ENCODE data around the gene BIRC3. TPM values are rescaled to one million over a fixed set of nuclear protein-coding genes. Genes with fewer than 3 reads are reported as not detected.

Gene BIRC3
- total and polyA plus RNA-seq, 2 experiments from 2014 or later: 11.5 to 11.6 TPM

DNA sequence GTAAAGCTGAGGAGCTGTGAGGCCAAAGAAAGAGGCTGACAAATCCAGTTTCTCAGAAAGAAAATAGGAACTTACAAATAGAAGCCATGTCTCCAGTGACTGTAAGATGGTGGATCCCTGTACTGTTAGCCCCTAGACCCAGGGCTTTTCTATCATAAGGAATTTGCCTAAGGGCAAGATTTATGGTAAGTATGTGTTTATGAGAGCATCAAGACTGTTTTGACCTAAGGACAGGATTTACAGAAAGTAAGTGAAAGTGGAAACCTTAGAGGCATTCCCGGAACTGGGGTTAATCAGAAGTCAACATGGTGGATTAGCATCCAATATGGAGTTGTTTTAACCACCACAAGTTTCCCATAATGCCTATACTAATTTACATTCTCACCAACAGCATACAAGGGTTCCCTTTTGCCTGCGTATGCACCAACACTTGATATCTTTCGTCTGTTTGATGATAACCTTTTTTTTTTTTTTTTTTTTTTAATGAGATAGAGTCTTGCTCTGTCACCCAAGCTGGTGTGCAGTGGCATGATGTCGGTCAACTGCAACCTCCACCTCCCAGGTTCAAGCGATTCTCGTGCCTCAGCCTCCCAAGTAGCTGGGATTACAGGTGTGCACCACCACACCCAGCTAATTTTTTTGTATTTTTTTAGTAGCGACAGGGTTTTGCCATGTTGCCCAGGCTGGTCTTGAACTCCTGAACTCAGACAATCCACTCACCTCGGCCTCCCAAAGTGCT, 69.9 kb downstream of the BIRC3 start:
- no peak overlapping the region for H3K4me3 ChIP-seq
- no peaks in the 10 kb centered on the region for H4K20me1 ChIP-seq (ENCODE audit: insufficient read depth, poor library complexity, severe bottlenecking)
- WGBS (ENCODE audit: low lambda C conversion rate, missing lambda C conversion rate): 85% methylated on average over 4 of the region's 8 CpGs
- no peak overlapping the region for H2AFZ ChIP-seq
- H3K36me3 ChIP-seq (replicated peaks; ENCODE audit: insufficient read depth, low read depth): no peaks in the 10 kb centered on the region
- no peaks in the 10 kb centered on the region for H3K9me3 ChIP-seq (ENCODE audit: low read depth)
- H3K27me3 ChIP-seq: no peaks in the 10 kb centered on the region
- no peak for DNase-seq (ENCODE audit: low spot score)
- peak overlapping the region; percentile 16 for H3K4me2 ChIP-seq
- no peaks in the 10 kb centered on the region for H3K9me2 ChIP-seq (replicated peaks; ENCODE audit: insufficient read depth)
- H3K27ac ChIP-seq: peak overlapping the region; percentile 79
- H3K79me2 ChIP-seq: peaks cover 16% of the 10 kb centered on the region
- H3K4me1 ChIP-seq (ENCODE audit: insufficient read depth): peaks cover 27% of the 10 kb centered on the region
- TF ChIP-seq, protein P1, sequence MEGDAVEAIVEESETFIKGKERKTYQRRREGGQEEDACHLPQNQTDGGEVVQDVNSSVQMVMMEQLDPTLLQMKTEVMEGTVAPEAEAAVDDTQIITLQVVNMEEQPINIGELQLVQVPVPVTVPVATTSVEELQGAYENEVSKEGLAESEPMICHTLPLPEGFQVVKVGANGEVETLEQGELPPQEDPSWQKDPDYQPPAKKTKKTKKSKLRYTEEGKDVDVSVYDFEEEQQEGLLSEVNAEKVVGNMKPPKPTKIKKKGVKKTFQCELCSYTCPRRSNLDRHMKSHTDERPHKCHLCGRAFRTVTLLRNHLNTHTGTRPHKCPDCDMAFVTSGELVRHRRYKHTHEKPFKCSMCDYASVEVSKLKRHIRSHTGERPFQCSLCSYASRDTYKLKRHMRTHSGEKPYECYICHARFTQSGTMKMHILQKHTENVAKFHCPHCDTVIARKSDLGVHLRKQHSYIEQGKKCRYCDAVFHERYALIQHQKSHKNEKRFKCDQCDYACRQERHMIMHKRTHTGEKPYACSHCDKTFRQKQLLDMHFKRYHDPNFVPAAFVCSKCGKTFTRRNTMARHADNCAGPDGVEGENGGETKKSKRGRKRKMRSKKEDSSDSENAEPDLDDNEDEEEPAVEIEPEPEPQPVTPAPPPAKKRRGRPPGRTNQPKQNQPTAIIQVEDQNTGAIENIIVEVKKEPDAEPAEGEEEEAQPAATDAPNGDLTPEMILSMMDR (IDR thresholded peaks at IDR 0.05; ENCODE audit: poor library complexity): no peak
- no peak for TF ChIP-seq EZH2phosphoT487 (IDR thresholded peaks at IDR 0.05; ENCODE audit: low read depth, severe bottlenecking, unreplicated experiment)
- no peak for TF ChIP-seq EZH2 (IDR thresholded peaks at IDR 0.05; ENCODE audit: borderline replicate concordance)

Small RNA genes within 50 kb of the gene (small RNA-seq; reads per million reads assigned to genes)
- gene AP000942.3 (not detected), gene AP000942.4 (not detected), gene RNU6-952P (not detected)

Other genes starting within 250 kb of the BIRC3 start
- 111 and 125 TPM in 2 replicates for gene YAP1, start 207.0 kb upstream of the BIRC3 start, total RNA-seq
- gene YAP1, start 207.0 kb upstream of the BIRC3 start, polyA plus RNA-seq: 20.6 and 28.5 TPM in 2 replicates
- gene BIRC2, start 29.7 kb downstream of the BIRC3 start, total RNA-seq: 85.7 and 96.8 TPM in 2 replicates
- 37.7 and 42.1 TPM in 2 replicates for gene BIRC2, start 29.7 kb downstream of the BIRC3 start, polyA plus RNA-seq
- gene TMEM123, start 135.3 kb downstream of the BIRC3 start, total RNA-seq: 179 and 182 TPM in 2 replicates
- 101 and 122 TPM in 2 replicates for gene TMEM123, start 135.3 kb downstream of the BIRC3 start, polyA plus RNA-seq
- 1.9 and 5.0 TPM in 2 replicates for gene MMP7, start 213.3 kb downstream of the BIRC3 start, total RNA-seq
- gene MMP7, start 213.3 kb downstream of the BIRC3 start, polyA plus RNA-seq: 2.8 and 3.4 TPM in 2 replicates